Measurements from ENCODE around the gene AKT1S1. TPM values are rescaled to one million over a fixed set of nuclear protein-coding genes. Genes with fewer than 3 reads are reported as not detected.

The AKT1S1 gene
- total and polyA plus RNA-seq, 2 of the 13 experiments (the other 11 are each of a cell fraction or from before 2014, with no cell fraction given) = 13.5 to 27.8 TPM

DNA sequence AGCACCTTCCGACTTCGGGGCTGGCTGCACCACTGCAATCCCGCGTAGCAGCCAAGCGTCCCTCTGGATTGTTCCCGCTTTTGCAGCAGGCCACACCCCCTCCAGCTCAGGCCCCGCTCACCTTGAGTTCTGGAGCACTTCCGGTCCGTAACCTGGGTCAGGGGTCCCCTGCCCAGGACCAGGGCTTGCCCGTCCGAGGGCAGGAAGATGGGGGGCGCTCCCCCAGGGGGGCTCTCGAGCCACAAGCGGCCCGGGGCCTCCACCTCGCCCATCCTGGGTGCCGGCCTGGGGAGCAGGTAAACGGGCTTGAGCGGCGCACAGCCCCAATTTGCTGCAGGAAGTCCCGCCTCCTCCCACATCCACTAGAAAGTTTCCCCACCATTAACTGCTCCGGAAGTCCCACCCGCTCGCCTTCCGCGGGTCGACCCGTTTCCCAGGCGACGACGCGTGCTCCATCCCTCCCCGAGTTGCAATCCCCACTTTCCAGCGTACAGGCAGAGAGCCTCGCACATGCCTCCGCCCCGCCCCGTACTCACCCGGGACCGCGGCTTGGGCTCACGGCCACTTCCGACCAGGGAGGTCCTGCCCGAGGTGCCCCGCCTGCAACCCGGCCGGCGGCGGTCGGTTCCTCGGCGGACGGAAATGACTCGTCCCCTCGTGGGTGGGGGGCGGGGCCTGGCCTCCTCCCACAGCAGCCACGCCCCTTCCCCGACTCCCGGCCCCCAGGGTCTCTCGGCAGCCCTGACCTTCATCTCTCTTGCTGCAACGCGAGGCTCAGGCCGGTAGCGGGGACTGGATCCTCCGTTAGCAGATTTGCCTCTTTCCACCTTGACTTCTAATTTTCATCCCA is 10.0 kb downstream of the AKT1S1 start, which contains the start of gene PNKP (continued):
- no peak for TF ChIP-seq EHMT2 (IDR thresholded peaks at IDR 0.05; ENCODE audit: borderline replicate concordance, low read depth, low read length)
- no peak for TF ChIP-seq ZNF557 (CRISPR knock-in tag; IDR thresholded peaks at IDR 0.05)
- TF ChIP-seq AHR (CRISPR knock-in tag; IDR thresholded peaks at IDR 0.05) = peak; percentile 56; the same call in 1 of the 2 replicates
- TF ChIP-seq ZNF234 (CRISPR knock-in tag; conservative IDR thresholded peaks at IDR 0.05) = no peak
- TF ChIP-seq TCF7L2 (IDR thresholded peaks at IDR 0.05; ENCODE audit: low read depth, low read length) = no peak
- no peak for TF ChIP-seq CBX2 (IDR thresholded peaks at IDR 0.05; ENCODE audit: low read depth, low read length)
- no peak for TF ChIP-seq CBX2 (CRISPR knock-in tag; IDR thresholded peaks at IDR 0.05; ENCODE audit: low read depth)
- TF ChIP-seq, protein P1, sequence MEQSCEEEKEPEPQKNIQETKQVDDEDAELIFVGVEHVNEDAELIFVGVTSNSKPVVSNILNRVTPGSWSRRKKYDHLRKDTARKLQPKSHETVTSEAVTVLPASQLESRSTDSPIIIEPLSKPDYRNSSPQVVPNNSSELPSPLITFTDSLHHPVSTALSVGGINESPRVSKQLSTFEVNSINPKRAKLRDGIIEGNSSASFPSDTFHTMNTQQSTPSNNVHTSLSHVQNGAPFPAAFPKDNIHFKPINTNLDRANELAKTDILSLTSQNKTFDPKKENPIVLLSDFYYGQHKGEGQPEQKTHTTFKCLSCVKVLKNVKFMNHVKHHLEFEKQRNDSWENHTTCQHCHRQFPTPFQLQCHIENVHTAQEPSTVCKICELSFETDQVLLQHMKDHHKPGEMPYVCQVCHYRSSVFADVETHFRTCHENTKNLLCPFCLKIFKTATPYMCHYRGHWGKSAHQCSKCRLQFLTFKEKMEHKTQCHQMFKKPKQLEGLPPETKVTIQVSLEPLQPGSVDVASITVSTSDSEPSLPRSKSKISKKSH (CRISPR knock-in tag; IDR thresholded peaks at IDR 0.05; ENCODE audit: borderline replicate concordance) = peak; percentile 93
- TF ChIP-seq, protein P2, sequence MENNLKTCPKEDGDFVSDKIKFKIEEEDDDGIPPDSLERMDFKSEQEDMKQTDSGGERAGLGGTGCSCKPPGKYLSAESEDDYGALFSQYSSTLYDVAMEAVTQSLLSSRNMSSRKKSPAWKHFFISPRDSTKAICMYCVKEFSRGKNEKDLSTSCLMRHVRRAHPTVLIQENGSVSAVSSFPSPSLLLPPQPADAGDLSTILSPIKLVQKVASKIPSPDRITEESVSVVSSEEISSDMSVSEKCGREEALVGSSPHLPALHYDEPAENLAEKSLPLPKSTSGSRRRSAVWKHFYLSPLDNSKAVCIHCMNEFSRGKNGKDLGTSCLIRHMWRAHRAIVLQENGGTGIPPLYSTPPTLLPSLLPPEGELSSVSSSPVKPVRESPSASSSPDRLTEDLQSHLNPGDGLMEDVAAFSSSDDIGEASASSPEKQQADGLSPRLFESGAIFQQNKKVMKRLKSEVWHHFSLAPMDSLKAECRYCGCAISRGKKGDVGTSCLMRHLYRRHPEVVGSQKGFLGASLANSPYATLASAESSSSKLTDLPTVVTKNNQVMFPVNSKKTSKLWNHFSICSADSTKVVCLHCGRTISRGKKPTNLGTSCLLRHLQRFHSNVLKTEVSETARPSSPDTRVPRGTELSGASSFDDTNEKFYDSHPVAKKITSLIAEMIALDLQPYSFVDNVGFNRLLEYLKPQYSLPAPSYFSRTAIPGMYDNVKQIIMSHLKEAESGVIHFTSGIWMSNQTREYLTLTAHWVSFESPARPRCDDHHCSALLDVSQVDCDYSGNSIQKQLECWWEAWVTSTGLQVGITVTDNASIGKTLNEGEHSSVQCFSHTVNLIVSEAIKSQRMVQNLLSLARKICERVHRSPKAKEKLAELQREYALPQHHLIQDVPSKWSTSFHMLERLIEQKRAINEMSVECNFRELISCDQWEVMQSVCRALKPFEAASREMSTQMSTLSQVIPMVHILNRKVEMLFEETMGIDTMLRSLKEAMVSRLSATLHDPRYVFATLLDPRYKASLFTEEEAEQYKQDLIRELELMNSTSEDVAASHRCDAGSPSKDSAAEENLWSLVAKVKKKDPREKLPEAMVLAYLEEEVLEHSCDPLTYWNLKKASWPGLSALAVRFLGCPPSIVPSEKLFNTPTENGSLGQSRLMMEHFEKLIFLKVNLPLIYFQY (CRISPR knock-in tag; IDR thresholded peaks at IDR 0.05; ENCODE audit: borderline replicate concordance) = 0 out of 2 replicates have a peak, but pooled peaks have one; percentile 68
- TF ChIP-seq, protein P3, sequence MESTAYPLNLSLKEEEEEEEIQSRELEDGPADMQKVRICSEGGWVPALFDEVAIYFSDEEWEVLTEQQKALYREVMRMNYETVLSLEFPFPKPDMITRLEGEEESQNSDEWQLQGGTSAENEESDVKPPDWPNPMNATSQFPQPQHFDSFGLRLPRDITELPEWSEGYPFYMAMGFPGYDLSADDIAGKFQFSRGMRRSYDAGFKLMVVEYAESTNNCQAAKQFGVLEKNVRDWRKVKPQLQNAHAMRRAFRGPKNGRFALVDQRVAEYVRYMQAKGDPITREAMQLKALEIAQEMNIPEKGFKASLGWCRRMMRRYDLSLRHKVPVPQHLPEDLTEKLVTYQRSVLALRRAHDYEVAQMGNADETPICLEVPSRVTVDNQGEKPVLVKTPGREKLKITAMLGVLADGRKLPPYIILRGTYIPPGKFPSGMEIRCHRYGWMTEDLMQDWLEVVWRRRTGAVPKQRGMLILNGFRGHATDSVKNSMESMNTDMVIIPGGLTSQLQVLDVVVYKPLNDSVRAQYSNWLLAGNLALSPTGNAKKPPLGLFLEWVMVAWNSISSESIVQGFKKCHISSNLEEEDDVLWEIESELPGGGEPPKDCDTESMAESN (CRISPR knock-in tag; conservative IDR thresholded peaks at IDR 0.05) = no peak; the same call in 1 of the 2 replicates
- peak; percentile 41; the same call in 1 of the 2 replicates for TF ChIP-seq ZZZ3 (CRISPR knock-in tag; IDR thresholded peaks at IDR 0.05; ENCODE audit: borderline replicate concordance)
- TF ChIP-seq ZNF761 (CRISPR knock-in tag; conservative IDR thresholded peaks at IDR 0.05) = no peak
- no peak for TF ChIP-seq XRCC5 (optimal IDR thresholded peaks at IDR 0.05; ENCODE audit: low read length)
- 0 out of 2 replicates have a peak, but pooled peaks have one; percentile 24 for TF ChIP-seq ZNF678 (CRISPR knock-in tag; IDR thresholded peaks at IDR 0.05)
- TF ChIP-seq ATM (IDR thresholded peaks at IDR 0.05; ENCODE audit: borderline replicate concordance) = no peak
- TF ChIP-seq TAF1 (CRISPR knock-in tag; IDR thresholded peaks at IDR 0.05) = peak; percentile 64
- TF ChIP-seq, protein P4, sequence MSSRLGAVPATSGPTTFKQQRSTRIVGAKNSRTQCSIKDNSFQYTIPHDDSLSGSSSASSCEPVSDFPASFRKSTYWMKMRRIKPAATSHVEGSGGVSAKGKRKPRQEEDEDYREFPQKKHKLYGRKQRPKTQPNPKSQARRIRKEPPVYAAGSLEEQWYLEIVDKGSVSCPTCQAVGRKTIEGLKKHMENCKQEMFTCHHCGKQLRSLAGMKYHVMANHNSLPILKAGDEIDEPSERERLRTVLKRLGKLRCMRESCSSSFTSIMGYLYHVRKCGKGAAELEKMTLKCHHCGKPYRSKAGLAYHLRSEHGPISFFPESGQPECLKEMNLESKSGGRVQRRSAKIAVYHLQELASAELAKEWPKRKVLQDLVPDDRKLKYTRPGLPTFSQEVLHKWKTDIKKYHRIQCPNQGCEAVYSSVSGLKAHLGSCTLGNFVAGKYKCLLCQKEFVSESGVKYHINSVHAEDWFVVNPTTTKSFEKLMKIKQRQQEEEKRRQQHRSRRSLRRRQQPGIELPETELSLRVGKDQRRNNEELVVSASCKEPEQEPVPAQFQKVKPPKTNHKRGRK (CRISPR knock-in tag; IDR thresholded peaks at IDR 0.05) = no peak
- TF ChIP-seq ZNF75D (CRISPR knock-in tag; IDR thresholded peaks at IDR 0.05; ENCODE audit: borderline replicate concordance) = peak; percentile 40; the same call in 1 of the 2 replicates
- peak; percentile 47; the same call in 1 of the 2 replicates for TF ChIP-seq CHD2 (IDR thresholded peaks at IDR 0.05; ENCODE audit: low read depth, low read length)
- peak; percentile 87; the same call in 1 of the 2 replicates for TF ChIP-seq ZNF788 (CRISPR knock-in tag; IDR thresholded peaks at IDR 0.05; ENCODE audit: borderline replicate concordance)
